ENCODE data around the gene ZDHHC14. TPM values are rescaled to one million over a fixed set of nuclear protein-coding genes. Genes with fewer than 3 reads are reported as not detected.

ZDHHC14 gene
- total RNA-seq, 1 donor from 2014 or later, result 26.1 TPM

GRCh38 chr6:157602521-157603295, 221.7 kb downstream of the ZDHHC14 start:
- Mint-ChIP-seq H3K27me3 (ENCODE audit: unreplicated experiment) (peaks cover 4% of the 10 kb centered on the region), H3K4me3 (ENCODE audit: unreplicated experiment) (no peak overlapping the region), H3K4me1 (ENCODE audit: unreplicated experiment) (peaks cover 28% of the 10 kb centered on the region), H3K27ac (ENCODE audit: unreplicated experiment) (no peak overlapping the region), H3K36me3 (ENCODE audit: low read depth, unreplicated experiment) (peaks cover 3% of the 10 kb centered on the region), H3K9me3 (ENCODE audit: unreplicated experiment) (no peaks in the 10 kb centered on the region)
- no peak for TF ChIP-seq CTCF (IDR thresholded peaks at IDR 0.05; ENCODE audit: unreplicated experiment)
- no peak for DNase-seq (ENCODE audit: low spot score)

- Mint-ChIP-seq H3K27ac (ENCODE audit: unreplicated experiment) (no peak overlapping the region), H3K27me3 (ENCODE audit: unreplicated experiment) (peaks cover 4% of the 10 kb centered on the region), H3K9me3 (ENCODE audit: unreplicated experiment) (no peaks in the 10 kb centered on the region), H3K36me3 (ENCODE audit: low read depth, unreplicated experiment) (peaks cover 3% of the 10 kb centered on the region), H3K4me3 (ENCODE audit: unreplicated experiment) (no peak overlapping the region), H3K4me1 (ENCODE audit: unreplicated experiment) (peaks cover 32% of the 10 kb centered on the region)
- no peak for DNase-seq (ENCODE audit: low spot score)
- no peak for TF ChIP-seq CTCF (IDR thresholded peaks at IDR 0.05; ENCODE audit: unreplicated experiment)
Observed at GRCh38 chr6:157603314-157603940, 222.4 kb downstream of the ZDHHC14 start.

- DNase-seq (ENCODE audit: low spot score), result no peak
- Mint-ChIP-seq H3K27ac (ENCODE audit: unreplicated experiment) (no peak overlapping the region), H3K9me3 (ENCODE audit: unreplicated experiment) (no peaks in the 10 kb centered on the region), H3K36me3 (ENCODE audit: low read depth, unreplicated experiment) (peaks cover 3% of the 10 kb centered on the region), H3K27me3 (ENCODE audit: unreplicated experiment) (peaks cover 4% of the 10 kb centered on the region), H3K4me3 (ENCODE audit: unreplicated experiment) (no peak overlapping the region), H3K4me1 (ENCODE audit: unreplicated experiment) (peaks cover 38% of the 10 kb centered on the region)
- TF ChIP-seq CTCF (IDR thresholded peaks at IDR 0.05; ENCODE audit: unreplicated experiment), result no peak
Observed at GRCh38 chr6:157603971-157604370, 223.0 kb downstream of the ZDHHC14 start.

- Mint-ChIP-seq H3K27ac (ENCODE audit: unreplicated experiment) (no peak overlapping the region), H3K4me1 (ENCODE audit: unreplicated experiment) (peaks cover 44% of the 10 kb centered on the region), H3K4me3 (ENCODE audit: unreplicated experiment) (no peak overlapping the region), H3K9me3 (ENCODE audit: unreplicated experiment) (no peaks in the 10 kb centered on the region), H3K27me3 (ENCODE audit: unreplicated experiment) (peaks cover 4% of the 10 kb centered on the region), H3K36me3 (ENCODE audit: low read depth, unreplicated experiment) (peaks cover 3% of the 10 kb centered on the region)
- TF ChIP-seq CTCF (IDR thresholded peaks at IDR 0.05; ENCODE audit: unreplicated experiment), result no peak
- no peak for DNase-seq (ENCODE audit: low spot score)
Observed at GRCh38 chr6:157604816-157605215, 223.8 kb downstream of the ZDHHC14 start.

GRCh38 chr6:157605484-157605883, 224.5 kb downstream of the ZDHHC14 start:
- H3K27me3 Mint-ChIP-seq (ENCODE audit: unreplicated experiment), result peaks cover 4% of the 10 kb centered on the region
- peak overlapping the region; percentile 54 for H3K27ac Mint-ChIP-seq (ENCODE audit: unreplicated experiment)
- peaks cover 3% of the 10 kb centered on the region for H3K36me3 Mint-ChIP-seq (ENCODE audit: low read depth, unreplicated experiment)
- no peak for DNase-seq (ENCODE audit: low spot score)
- peaks cover 46% of the 10 kb centered on the region for H3K4me1 Mint-ChIP-seq (ENCODE audit: unreplicated experiment)
- no peaks in the 10 kb centered on the region for H3K9me3 Mint-ChIP-seq (ENCODE audit: unreplicated experiment)
- H3K4me3 Mint-ChIP-seq (ENCODE audit: unreplicated experiment), result peak overlapping the region; percentile 20
- no peak for TF ChIP-seq CTCF (IDR thresholded peaks at IDR 0.05; ENCODE audit: unreplicated experiment)
